Measurements from ENCODE around the gene THSD4.

THSD4 gene

DNA sequence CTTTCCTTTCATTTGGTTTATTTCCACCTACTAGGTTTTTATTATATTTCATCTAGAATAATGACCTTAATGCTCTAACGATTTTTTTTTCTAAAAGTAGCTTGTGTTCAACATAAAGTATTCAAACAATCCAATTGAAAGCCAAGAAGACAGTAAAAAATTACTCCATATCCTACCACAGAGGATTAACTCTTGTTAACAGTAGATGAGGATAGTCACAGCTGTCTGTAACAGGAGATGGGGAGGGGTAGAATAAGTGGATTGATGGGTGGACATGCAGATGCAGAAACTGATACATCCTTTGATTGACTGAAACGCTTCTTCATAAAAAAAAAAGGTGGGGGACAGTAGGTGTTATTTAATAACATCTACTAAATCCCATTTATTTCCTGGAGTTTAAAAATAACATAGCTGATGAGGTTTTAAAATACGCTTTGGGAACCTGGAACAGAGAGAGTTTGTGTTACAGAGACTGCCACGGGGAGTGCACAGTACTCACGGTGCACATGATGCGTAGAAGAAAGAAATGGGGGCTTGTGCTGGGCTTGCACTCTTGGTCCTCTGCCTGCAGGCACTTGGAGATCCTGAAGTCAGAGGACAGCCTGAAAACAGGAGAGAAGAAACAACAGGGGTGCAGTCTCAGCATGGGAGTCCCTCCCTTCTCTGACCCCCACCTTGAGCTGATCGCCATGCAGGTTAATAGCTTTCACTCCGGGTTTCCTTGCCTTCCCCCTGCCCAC is 226.7 kb downstream of the THSD4 start:
- TF ChIP-seq, protein P1, sequence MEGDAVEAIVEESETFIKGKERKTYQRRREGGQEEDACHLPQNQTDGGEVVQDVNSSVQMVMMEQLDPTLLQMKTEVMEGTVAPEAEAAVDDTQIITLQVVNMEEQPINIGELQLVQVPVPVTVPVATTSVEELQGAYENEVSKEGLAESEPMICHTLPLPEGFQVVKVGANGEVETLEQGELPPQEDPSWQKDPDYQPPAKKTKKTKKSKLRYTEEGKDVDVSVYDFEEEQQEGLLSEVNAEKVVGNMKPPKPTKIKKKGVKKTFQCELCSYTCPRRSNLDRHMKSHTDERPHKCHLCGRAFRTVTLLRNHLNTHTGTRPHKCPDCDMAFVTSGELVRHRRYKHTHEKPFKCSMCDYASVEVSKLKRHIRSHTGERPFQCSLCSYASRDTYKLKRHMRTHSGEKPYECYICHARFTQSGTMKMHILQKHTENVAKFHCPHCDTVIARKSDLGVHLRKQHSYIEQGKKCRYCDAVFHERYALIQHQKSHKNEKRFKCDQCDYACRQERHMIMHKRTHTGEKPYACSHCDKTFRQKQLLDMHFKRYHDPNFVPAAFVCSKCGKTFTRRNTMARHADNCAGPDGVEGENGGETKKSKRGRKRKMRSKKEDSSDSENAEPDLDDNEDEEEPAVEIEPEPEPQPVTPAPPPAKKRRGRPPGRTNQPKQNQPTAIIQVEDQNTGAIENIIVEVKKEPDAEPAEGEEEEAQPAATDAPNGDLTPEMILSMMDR (IDR thresholded peaks at IDR 0.05; ENCODE audit: low read length), result no peak
- TF ChIP-seq EZH2 (IDR thresholded peaks at IDR 0.05; ENCODE audit: borderline replicate concordance, low read length), result no peak
- no peak overlapping the region for H2AFZ ChIP-seq (ENCODE audit: low read length)
- no peaks in the 10 kb centered on the region for H3F3A ChIP-seq (ENCODE audit: insufficient read depth, low read length)
- H3K36me3 ChIP-seq (ENCODE audit: insufficient read depth, low read length), result no peaks in the 10 kb centered on the region
- no peak overlapping the region for H3K4me2 ChIP-seq (ENCODE audit: low read length)
- H3K27me3 ChIP-seq (ENCODE audit: insufficient read depth, low read length), result no peaks in the 10 kb centered on the region
- H4K20me1 ChIP-seq (ENCODE audit: insufficient read depth, low read length), result no peaks in the 10 kb centered on the region
- no peaks in the 10 kb centered on the region for H3K9me3 ChIP-seq (ENCODE audit: low read length)
- no peaks in the 10 kb centered on the region for H3K9me2 ChIP-seq (ENCODE audit: low read depth, low read length)
- H3K9ac ChIP-seq (ENCODE audit: low read length), result no peak overlapping the region
- H3K4me3 ChIP-seq (ENCODE audit: low read depth, low read length, poor library complexity, severe bottlenecking), result no peak overlapping the region
- H3K79me2 ChIP-seq (ENCODE audit: insufficient read depth, low read length), result no peaks in the 10 kb centered on the region
- no peak overlapping the region for H3K27ac ChIP-seq (ENCODE audit: low read depth, low read length, poor library complexity, severe bottlenecking)
- no peaks in the 10 kb centered on the region for H3K4me1 ChIP-seq (ENCODE audit: insufficient read depth, low read length, severe bottlenecking)

DNA sequence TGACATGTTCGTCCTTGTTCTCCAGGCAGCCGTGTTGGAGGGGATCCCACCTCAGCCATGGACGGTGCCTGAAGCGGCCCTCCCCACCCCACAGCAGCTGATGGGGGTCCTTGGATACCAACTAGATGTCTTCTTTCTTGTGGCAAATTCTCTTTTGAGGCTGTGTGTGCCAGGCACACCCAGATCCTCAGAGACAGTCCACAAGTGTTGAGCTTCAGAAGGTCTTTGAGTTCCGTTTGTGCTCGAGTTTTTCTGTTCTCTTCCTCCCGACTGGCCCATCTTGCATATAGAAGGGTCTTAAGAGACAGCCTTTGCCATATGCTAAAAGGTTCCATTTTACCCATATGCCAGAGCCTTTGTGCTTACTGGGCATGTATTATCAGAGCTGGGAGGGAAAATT is 227.4 kb downstream of the THSD4 start:
- no peaks in the 10 kb centered on the region for H3K9me2 ChIP-seq (ENCODE audit: low read depth, low read length)
- H3K79me2 ChIP-seq (ENCODE audit: insufficient read depth, low read length), result no peaks in the 10 kb centered on the region
- H3K36me3 ChIP-seq (ENCODE audit: insufficient read depth, low read length), result no peaks in the 10 kb centered on the region
- no peak for TF ChIP-seq EZH2 (IDR thresholded peaks at IDR 0.05; ENCODE audit: borderline replicate concordance, low read length)
- TF ChIP-seq, protein P1 (IDR thresholded peaks at IDR 0.05; ENCODE audit: low read length), result no peak
- H3F3A ChIP-seq (ENCODE audit: insufficient read depth, low read length), result no peaks in the 10 kb centered on the region
- no peak overlapping the region for H2AFZ ChIP-seq (ENCODE audit: low read length)
- H3K4me3 ChIP-seq (ENCODE audit: low read depth, low read length, poor library complexity, severe bottlenecking), result no peak overlapping the region
- no peaks in the 10 kb centered on the region for H3K4me1 ChIP-seq (ENCODE audit: insufficient read depth, low read length, severe bottlenecking)
- no peaks in the 10 kb centered on the region for H3K9me3 ChIP-seq (ENCODE audit: low read length)
- no peaks in the 10 kb centered on the region for H4K20me1 ChIP-seq (ENCODE audit: insufficient read depth, low read length)
- H3K27ac ChIP-seq (ENCODE audit: low read depth, low read length, poor library complexity, severe bottlenecking), result no peak overlapping the region
- H3K9ac ChIP-seq (ENCODE audit: low read length), result no peak overlapping the region
- H3K27me3 ChIP-seq (ENCODE audit: insufficient read depth, low read length), result no peaks in the 10 kb centered on the region
- no peak overlapping the region for H3K4me2 ChIP-seq (ENCODE audit: low read length)

DNA sequence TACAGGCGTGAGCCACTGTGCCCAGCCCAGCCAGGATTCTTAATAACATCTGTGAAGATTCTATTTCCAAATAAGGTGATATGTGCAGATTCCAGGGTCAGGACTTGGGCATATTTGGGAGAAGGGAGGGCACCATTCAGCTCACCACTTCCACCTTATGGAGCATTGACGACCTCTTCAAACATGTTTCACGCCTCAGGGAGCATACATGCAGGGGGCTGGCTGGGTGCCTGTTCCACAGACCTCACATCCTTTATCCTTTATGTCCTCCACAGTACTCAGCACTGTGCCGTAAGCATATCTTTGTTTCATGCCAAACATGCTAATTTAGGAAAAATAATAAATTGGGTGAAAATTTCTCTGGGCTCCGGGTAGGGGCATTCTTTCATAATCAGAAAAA is 229.0 kb downstream of the THSD4 start:
- no peaks in the 10 kb centered on the region for H3K27me3 ChIP-seq (ENCODE audit: insufficient read depth, low read length)
- no peaks in the 10 kb centered on the region for H3K4me1 ChIP-seq (ENCODE audit: insufficient read depth, low read length, severe bottlenecking)
- H2AFZ ChIP-seq (ENCODE audit: low read length), result no peak overlapping the region
- H3F3A ChIP-seq (ENCODE audit: insufficient read depth, low read length), result no peaks in the 10 kb centered on the region
- no peaks in the 10 kb centered on the region for H3K9me3 ChIP-seq (ENCODE audit: low read length)
- no peak overlapping the region for H3K9ac ChIP-seq (ENCODE audit: low read length)
- no peaks in the 10 kb centered on the region for H4K20me1 ChIP-seq (ENCODE audit: insufficient read depth, low read length)
- H3K36me3 ChIP-seq (ENCODE audit: insufficient read depth, low read length), result no peaks in the 10 kb centered on the region
- no peak overlapping the region for H3K27ac ChIP-seq (ENCODE audit: low read depth, low read length, poor library complexity, severe bottlenecking)
- TF ChIP-seq EZH2 (IDR thresholded peaks at IDR 0.05; ENCODE audit: borderline replicate concordance, low read length), result no peak
- TF ChIP-seq, protein P1 (IDR thresholded peaks at IDR 0.05; ENCODE audit: low read length), result no peak
- no peak overlapping the region for H3K4me2 ChIP-seq (ENCODE audit: low read length)
- no peaks in the 10 kb centered on the region for H3K9me2 ChIP-seq (ENCODE audit: low read depth, low read length)
- H3K79me2 ChIP-seq (ENCODE audit: insufficient read depth, low read length), result no peaks in the 10 kb centered on the region
- no peak overlapping the region for H3K4me3 ChIP-seq (ENCODE audit: low read depth, low read length, poor library complexity, severe bottlenecking)
